Measurements from ENCODE around the gene MLANA. TPM values are rescaled to one million over a fixed set of nuclear protein-coding genes. Genes with fewer than 3 reads are reported as not detected.

MLANA gene
- 10 to 100 TPM in 1 of 12 donors, 1 to 10 TPM in 5, under 1 TPM in 4, not detected in 2; 0.34 to 19.1 (median 1.1) TPM for polyA plus RNA-seq (ENCODE audit: insufficient read length in 12 of 12)
- long read RNA-seq, donor 1, partial matches to known transcripts, result 122 of 122 reads
- long read RNA-seq, donor 1, other reads (novel, unspliced or antisense), result 0 of 122 reads
- long read RNA-seq, donor 2, partial matches to known transcripts, result 73 of 83 reads
- long read RNA-seq, donor 2, other reads (novel, unspliced or antisense), result 10 of 83 reads
- long read RNA-seq, donor 3, result 0 reads
- long read RNA-seq, donor 4, result 0 reads
- long read RNA-seq, donor 5, result 0 reads
- long read RNA-seq, donor 6, result 0 reads
- long read RNA-seq, donor 7, result 0 reads
- long read RNA-seq, donor 8, result 0 reads
- long read RNA-seq, donor 9, partial matches to known transcripts, result 0 of 1 reads
- long read RNA-seq, donor 9, other reads (novel, unspliced or antisense), result 0 of 1 reads
- long read RNA-seq, donor 10, result 0 reads
- long read RNA-seq, donor 11, result 0 reads

DNA sequence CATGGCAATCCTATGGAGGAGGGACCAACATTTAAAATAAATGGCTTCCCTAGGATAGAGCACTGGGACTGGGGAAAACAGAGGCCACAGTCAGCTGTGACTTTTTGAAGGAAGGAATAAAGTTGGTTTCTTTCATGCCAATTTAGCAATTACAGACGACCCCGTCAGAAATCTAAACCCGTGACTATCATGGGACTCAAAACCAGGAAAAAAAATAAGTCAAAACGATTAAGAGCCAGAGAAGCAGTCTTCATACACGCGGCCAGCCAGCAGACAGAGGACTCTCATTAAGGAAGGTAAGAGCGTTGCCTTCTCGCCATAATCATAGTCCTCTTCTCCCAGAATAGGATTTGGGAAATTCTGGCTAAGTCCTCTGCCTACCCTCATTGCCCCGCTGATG is at the start of gene MLANA:
Gene MLANA (plus strand): TSS at position 249 of the 400 bp plus-strand sequence. CDS start 1,586 bp downstream, outside the sequence.
- DNase-seq, result no peak

DNA sequence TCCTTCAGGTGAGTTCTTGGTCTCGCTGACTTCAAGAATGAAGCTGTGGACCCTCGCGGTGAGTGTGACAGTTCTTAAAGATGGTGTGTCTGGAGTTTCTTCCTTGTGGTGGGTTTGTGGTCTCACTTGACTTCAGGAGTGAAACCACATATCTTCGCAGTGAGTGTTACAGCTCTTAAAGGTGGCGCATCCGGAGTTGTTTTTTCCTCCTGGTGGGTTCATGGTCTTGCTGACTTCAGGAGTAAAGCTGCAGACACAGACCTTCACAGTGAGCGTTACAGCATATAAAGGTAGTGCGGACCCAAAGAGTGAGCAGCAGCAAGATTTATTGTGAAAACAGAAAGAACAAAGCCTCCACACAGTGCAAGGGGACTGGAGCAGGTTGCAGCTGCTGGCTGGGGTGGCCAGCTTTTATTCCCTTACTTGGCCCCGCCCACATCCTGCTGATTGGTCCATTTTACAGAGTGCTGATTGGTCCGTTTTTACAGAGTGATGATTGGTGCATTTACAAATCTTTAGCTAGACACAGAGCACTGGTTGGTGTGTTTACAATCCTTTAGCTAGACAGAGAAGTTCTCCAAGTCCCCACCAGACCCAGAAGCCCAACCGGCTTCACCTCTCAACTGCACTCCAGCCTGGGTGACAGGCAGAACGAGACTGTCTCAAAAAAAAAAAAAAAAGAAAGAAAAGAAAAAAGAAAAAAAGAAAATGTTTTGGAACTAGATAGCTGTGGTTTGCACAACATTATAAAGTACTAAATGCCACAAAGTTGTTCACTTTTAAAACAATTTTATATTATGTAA is 48.7 kb upstream of the MLANA start:
- DNase-seq, result no peak

- no peak for DNase-seq
Observed at GRCh38 chr9:5842929-5843793, 47.5 kb upstream of the MLANA start.

GRCh38 chr9:5843794-5844471 is 46.8 kb upstream of the MLANA start:
- peak; percentile 21 for DNase-seq

DNA sequence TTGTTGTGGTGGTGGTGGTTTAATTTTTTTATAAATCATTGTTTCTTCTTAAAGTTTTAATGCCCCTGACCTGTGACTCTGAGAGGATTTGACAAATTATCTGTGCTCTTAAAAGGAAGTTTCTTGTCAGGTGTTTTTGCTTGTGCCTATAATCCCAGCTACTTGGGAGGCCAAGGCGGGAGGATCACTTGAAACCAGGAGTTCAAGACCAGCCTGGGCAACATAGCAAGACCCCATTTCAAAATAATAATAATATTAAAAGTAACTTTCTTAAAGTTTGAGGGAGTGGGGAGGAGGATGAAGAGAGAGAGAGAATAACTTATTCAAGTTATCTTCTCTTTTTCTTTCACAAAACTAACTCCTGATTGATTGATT is 45.5 kb upstream of the MLANA start:
- no peak for DNase-seq

GRCh38 chr9:5846096-5846495 is 44.6 kb upstream of the MLANA start:
- DNase-seq, result no peak

GRCh38 chr9:5846501-5846921 is 44.2 kb upstream of the MLANA start:
- DNase-seq, result no peak

- no peak for DNase-seq
Observed at GRCh38 chr9:5848372-5848882, 42.3 kb upstream of the MLANA start.

GRCh38 chr9:5850724-5851122 is 40.0 kb upstream of the MLANA start:
- DNase-seq, result no peak

- DNase-seq, result no peak
Observed at GRCh38 chr9:5851445-5851844, 39.2 kb upstream of the MLANA start.

DNA sequence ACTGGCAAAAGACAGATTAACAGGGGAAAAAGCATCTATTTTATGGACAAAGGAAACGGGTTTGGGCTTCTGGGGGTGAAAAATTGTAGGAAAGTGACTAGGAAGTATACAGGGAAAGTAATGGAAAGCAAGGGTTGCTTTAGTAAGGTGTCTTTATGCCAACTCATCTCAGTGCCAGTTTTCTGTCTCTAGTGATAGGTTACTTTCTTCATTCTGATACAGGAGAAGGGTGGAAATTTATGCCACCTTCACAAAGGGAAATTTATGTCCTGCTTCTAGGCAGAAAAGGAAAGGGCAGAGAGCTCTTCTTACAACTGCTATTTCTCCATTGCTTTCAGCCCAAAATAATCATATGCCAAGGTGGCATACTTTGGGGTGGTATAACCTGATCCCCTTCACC is 37.7 kb upstream of the MLANA start:
- DNase-seq, result no peak

GRCh38 chr9:5853617-5854016 is 37.1 kb upstream of the MLANA start:
- no peak for DNase-seq

GRCh38 chr9:5854063-5854790 is 36.5 kb upstream of the MLANA start:
- no peak for DNase-seq

GRCh38 chr9:5857928-5858327 is 32.8 kb upstream of the MLANA start:
- DNase-seq, result no peak

GRCh38 chr9:5858833-5859232 is 31.9 kb upstream of the MLANA start:
- DNase-seq, result no peak

- no peak for DNase-seq
Observed at GRCh38 chr9:5863092-5863746, 27.5 kb upstream of the MLANA start.

DNA sequence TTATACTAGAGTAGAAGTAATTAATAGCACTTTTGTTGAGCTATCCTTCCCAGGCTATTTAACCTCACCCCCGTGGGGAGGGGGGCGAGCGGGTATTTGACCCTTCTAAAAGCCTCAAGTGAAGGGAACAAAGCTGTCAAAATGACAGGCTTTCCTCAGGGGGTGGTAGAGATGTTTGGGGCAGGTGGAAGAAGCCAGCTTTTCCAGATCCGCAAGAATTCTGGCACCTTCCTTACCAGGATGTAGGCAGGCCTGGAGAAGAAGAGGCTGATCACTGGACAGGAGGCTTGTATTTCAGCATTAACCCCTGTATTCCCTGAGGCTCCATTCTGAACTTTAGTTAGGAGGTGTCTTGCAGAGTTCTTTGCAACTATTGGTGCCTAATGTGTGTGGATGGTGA is 26.2 kb upstream of the MLANA start:
- no peak for DNase-seq

DNA sequence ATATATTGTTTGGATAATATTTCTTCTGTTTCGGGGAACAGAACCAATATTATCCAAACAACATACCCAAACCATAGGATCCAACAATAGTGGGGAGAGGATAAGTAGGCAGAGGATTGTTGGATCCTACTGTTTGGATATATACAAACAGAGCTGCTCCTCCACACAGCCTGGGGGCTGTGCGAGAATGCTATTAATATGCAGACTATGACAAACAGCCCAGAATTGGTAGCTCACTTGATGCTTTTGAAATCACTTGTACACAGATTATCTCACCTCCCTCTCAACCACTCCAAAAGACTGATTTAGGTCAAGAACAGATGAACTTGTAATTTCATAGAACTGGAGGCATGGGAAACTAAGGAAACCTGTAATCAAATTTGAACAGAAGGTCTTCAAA is 24.4 kb upstream of the MLANA start:
- DNase-seq, result no peak

GRCh38 chr9:5866685-5867084 is 24.0 kb upstream of the MLANA start:
- DNase-seq, result no peak

DNA sequence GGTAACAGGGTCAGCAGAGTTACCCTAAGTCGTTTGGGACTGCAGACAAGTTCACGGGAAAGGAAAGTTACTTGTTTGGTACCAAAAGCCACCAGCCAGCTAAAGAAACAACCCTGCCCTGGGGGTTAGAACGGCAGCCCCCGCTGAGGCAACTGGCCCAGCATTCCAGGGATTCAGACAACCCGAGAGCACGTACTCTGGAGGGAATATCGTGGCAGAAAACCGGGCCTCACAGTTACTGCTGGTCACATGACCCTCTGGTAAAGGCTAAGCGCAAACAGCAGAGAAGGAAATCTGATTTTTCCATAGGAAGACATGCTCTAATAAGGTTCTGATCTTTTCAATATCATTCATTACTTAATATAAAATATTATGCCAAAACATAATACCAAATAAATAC is 22.5 kb upstream of the MLANA start:
- no peak for DNase-seq

Data from muscle of arm (tissue), 14 donors.